Hematopoietic multipotent progenitor cell treated with erythropoietin and hydrocortisone succinate and interleukin-3 and kit ligand, for 17 days (in vitro differentiated cells): Measurements from ENCODE around the gene COL27A1.
"Not testable (repeated sequence)": the region's sequence is repeated elsewhere in the genome, so short reads cannot be mapped to it uniquely, and the experiment has no call there.

ENCODE experiments used
- DNase-seq: peaks from one replicate; pipeline ENCODE4 v3.0.0-alpha.2; 2015; ENCODE audit warnings: low spot score

COL27A1 gene

GRCh38 chr9:114123031-114123977 lies 32.0 kb upstream of the COL27A1 start:
- DNase-seq, result no peak

DNA sequence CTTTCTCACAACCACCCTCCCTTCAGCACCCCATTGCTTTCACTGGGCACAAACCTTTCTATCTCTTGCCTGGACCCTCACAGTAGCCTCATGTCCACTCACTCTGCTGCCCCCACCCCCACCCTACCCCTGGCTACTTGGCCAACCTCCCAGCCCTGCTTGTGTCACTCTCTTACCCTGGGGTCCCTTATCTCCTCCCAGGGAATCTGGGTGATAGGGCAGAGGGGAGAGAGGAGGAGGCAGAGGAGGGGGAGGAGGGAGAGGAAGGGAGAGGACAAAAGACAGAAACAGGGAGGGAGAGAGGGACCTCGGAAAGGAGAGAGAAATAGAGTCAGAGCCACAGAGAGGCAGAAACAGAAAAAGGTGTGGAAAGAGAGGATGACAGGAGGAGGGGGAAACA lies 31.2 kb upstream of the COL27A1 start:
- DNase-seq, result no peak

- DNase-seq, result no peak
These were observed 30.5 kb upstream of the COL27A1 start for GRCh38 chr9:114124666-114125475.

- DNase-seq, result no peak
These were observed 29.8 kb upstream of the COL27A1 start for GRCh38 chr9:114125476-114126013.

DNA sequence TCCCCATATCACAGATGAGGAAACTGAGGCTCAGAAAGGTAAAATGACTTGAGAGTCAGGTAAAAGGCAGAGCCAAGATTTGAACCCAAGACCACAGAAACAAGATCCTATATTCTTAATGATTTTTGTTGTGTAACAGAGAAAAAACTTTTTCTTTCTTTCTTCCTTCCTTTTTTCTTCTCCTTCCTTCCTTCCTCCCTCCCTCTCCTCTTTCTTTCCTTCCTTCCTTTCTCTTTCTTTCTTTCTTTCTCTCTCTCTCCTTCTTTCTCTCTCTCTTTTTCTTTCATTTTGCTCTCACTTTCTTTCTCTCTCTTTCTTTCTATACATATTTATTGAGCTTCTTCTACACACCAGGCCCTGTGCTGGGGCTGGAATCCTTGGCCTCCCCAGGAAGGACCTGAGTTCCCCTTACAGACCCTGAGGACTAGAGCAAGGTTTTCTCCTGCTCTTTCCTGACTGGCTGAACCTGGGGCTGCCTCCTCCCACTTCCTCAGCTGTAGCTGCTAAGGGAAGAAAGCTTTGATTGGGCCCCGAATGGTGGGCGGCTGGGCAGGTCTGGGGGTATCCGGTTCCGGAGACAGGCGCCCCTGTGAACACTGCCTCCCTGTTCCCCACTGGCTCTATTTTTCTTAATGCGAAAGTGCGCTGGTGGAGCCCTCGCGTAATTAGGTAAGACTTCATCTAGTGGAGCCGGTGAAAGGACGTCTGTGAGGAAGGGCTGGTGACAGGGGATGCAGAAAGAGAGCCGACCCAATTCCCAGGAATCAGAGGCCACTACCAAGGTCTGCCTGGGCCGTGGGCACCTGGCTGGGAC lies 28.9 kb upstream of the COL27A1 start:
- no peak for DNase-seq

- DNase-seq, result not testable (repeated sequence)
These were observed 26.6 kb upstream of the COL27A1 start for GRCh38 chr9:114128759-114129158.

DNA sequence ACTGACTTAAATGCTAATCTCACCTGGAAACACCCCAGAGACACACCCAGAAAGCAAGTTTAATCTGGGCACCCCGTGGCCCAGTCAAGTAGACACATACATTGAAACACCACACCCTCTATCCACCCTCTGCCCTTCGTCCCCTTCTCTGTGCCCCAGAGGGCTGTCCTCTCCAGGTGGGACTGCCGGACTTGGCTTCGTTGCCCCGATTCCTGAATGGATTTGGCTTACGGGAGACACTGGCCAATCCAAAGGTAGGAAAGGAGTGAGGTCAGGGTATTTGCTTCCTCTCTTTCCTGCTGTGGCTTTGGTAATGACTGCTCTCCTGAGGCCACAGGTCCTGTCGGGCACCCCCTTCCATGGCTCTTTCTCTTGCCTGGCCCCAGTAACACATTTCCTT lies 25.2 kb upstream of the COL27A1 start:
- DNase-seq, result no peak

DNA sequence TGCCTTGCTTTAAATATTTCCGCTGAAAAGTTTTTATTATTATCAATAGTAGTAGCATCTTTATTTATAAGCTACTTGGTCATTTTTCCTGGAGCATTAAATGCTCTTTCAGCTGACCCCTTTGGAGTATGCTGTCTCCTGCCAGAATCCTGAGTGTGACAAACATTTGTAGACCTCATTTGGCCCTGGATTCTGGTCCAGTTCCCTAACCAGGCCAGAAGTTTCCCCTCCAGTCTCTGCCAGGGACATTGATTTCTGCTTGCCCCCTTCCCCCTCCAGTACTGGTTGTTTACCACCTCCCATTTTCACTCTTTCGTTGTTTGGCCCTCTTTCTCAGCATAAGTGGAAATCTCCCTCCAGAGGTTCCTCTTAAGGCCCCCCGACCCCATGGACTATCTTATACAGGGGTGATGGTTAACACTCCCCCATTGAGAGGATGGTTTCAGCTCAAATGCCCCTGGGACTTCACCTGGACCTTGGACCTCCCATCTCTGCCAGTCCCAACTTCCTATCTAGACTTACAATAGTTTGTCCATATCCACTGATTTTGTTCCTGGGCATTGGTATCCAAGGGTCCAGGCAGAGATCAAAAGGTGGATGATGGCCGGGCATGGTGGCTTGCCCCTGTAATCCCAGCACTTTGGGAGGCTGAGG lies 24.6 kb upstream of the COL27A1 start:
- DNase-seq, result no peak

- no peak for DNase-seq
These were observed 23.4 kb upstream of the COL27A1 start for GRCh38 chr9:114131808-114132549.

DNA sequence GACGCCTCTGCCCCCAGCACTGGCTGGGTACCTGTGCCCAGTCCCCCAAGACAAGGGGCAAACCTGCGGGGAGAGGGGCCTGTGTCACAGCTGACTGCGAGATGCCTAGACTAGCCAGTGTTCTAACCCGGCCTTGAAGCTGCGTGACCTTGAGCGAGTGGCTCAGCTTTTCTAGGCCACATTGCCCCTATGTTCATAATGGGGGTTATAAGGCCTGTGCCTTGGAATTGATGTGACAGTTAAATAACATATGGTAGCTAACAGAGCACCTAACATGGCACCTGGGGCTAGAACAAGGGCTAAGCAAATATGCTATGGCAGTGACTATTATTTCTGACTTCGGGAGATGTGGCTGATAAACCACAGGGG lies 22.8 kb upstream of the COL27A1 start:
- no peak for DNase-seq

GRCh38 chr9:114134827-114135396 lies 20.4 kb upstream of the COL27A1 start:
- DNase-seq, result no peak

GRCh38 chr9:114137831-114138230 lies 17.5 kb upstream of the COL27A1 start:
- no peak for DNase-seq

- no peak for DNase-seq
These were observed 16.8 kb upstream of the COL27A1 start for GRCh38 chr9:114138552-114138971.

GRCh38 chr9:114139071-114139470 lies 16.3 kb upstream of the COL27A1 start:
- DNase-seq, result no peak

- DNase-seq, result no peak
These were observed 14.9 kb upstream of the COL27A1 start for GRCh38 chr9:114140401-114140800.

GRCh38 chr9:114140850-114141249 lies 14.5 kb upstream of the COL27A1 start:
- no peak for DNase-seq

DNA sequence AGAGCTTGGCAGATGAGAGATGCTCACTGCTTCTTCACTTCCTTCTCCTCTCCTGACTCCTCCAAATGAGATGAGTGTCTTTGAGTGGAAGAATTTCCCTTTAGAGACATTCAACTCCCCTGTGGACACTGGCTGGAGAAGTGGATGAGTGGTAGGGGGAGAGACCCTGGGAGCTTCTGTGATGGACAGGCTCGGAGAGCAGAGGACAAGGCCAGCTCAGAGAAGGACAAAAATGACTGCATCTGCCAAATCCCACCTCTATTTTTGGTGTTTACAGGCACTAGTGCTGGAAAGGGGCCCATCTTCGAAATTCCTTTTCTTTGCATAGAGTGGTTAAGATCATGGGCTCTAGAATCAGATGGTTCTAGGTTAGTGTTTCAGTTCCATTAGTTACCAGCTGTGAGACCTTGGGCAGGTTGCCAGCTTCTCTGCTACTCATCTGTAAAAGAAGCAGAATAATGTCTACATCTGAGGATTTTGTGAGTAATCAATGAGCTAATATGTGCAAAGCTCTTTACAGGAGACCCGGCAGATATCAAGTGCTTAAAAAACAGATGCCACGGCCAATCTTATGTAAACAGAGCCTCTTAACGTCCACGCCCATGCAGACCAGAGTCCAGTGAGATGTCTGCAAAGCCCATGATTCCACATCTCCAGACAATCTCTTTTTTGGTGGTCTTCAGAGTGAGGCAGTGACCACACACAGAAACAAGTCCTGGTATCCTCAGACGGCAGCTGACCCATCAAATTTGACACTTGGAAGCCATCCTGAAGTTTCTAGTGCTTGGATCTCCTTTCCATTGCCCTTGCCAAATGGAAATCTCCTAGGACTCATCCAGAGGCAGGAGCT lies 13.6 kb upstream of the COL27A1 start:
- no peak for DNase-seq

- DNase-seq, result no peak
These were observed 12.1 kb upstream of the COL27A1 start for GRCh38 chr9:114143234-114143633.

- DNase-seq, result no peak
These were observed 8.6 kb upstream of the COL27A1 start for GRCh38 chr9:114146735-114147134.
